Erythroblast (primary cell): ENCODE data around the gene COA8.

Source experiments
- GATA1 ChIP-seq: IDR thresholded peaks from 2 replicates; pipeline ENCODE4 v1.6.1; 2011; ENCODE audit warnings: low read depth, mild to moderate bottlenecking, control low read depth, low read length, moderate library complexity
- POLR2A ChIP-seq: IDR thresholded peaks from 2 replicates; pipeline ENCODE4 v1.6.1; 2011; ENCODE audit warnings: mild to moderate bottlenecking, low read length

DNA sequence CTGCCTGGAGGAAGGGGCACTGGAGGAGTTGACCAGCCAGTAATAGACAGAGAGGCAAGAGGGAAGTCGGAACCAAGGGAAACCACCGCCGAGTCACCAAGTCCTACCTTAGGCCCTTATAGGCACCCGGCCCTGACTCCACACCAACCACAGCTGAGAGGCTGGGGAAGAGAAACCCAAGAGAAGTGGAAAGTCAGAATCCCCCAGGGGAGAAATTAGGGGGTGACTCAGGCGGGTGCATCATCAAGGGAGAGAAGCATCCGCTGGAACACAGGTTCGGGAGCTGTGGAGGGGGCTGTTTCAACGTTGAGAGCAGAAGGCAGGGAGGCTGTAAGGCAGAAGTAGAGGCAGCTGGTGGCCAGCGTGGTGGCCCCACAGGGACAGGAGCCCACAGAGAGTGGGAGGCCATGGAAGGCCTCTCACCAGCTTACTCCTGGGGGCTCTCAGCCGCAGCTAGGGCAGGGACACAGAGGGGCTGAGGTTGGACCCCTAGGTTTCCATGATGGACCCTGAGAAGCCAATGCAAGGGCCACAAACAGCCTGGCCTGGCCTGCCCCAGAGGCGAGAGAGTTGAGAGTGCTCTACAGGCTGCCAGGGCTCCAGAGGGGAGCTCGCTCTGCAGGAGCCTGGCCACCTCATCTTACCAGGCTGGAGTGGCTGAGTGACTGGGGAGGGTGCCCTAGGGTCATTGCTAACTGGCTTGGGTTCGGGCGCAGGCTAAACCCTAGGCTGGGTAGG, 35.2 kb upstream of the COA8 start:
- no peak for TF ChIP-seq POLR2A
- no peak for TF ChIP-seq GATA1
